ENCODE results near the gene KCNH5.

Gene KCNH5

DNA sequence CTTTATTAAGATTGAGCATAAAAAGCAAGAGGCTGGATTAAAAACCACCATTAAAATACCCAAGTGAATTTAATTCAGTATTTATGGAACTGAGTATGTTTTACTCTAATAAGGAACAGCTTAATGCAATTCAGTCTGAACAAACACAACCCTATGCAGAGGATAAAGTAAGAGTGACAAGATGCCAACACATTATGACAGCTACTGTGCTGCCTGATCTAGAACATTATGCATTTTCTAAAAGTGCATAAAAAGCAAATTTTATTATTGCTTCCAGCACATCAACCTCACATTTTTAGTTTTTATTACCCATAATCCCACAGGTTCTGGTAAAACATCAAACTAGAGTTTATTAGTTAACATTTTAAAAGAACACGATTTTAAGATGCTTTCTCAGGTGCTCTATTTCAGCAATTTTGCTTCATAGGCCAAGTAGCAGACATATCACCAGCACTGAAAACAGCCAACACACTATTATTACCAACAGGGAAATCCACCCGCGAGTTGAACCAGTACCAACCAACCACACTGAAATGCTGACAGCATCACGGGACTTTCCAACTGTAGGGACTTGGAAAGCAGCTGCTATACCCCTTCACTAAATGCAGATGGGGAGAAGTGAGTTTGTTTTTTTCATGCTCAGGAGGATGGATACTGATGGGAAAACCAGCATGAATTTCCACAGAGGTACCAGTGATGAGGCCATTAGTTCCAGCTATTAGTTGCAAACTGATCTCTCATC is 372.1 kb downstream of the KCNH5 start:
- no peak for DNase-seq (ENCODE audit: low read depth, low spot score)

DNA sequence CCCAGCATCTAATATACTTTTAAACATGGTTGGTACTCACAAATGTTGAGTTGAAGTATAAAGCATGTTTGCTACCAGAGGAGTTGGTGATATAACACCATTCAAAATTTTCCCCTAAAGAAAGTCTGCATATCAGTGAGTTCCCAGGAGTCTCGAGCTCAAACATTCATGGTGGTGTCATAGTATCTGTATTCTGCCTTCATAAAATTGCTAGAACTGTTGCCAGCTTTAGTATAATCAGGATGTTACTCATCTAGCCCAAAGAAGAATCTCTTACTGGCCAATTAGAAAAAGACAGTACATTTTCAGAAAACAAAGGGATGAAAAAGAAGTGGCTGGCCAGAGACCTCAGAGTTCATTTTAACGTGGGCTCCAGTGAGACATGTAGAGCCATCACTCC is 374.7 kb downstream of the KCNH5 start:
- DNase-seq (ENCODE audit: low read depth, low spot score): no peak

DNA sequence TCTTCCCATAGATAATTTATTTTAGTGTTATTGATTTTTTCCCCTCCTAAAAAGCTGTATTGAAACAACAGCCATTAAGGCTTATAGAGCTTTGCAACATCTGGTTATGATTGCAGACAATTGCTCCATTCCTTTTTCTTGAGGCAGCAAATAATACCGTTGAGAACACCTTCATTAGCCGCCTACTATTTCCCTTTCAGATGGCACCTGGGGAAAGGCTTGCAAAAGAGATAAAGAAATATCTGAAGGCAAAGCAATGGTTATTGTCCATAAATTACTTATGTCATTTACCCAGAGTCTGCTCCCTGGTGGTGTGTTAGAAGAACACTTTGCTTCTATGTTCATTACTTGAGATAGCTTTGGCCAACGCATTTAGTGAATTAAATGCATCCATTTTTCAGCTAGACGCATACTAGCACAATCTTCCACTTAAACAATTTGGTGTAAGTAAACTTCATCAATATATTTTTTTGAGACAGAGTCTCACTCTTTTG is 377.8 kb downstream of the KCNH5 start:
- DNase-seq (ENCODE audit: low read depth, low spot score): no peak

DNA sequence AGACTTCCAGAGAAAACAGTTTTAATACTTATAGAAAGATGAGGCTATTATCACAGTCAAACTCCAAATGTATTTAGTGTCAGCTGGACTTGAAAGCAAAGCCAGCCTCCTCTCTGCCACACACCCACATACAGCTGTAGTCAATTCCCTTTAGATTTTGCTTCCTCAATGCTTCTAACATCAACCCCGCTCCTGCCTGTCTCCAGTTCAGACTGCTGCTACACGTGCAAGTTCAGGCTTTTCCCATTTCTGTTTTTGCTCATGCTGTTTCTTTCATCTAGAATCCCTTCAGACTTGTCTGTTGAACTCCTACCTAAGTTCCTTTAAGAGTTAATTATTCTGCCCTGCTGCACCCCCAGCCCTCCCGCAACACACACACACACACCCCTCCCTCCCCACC is 380.0 kb downstream of the KCNH5 start:
- DNase-seq (ENCODE audit: low read depth, low spot score): no peak

DNA sequence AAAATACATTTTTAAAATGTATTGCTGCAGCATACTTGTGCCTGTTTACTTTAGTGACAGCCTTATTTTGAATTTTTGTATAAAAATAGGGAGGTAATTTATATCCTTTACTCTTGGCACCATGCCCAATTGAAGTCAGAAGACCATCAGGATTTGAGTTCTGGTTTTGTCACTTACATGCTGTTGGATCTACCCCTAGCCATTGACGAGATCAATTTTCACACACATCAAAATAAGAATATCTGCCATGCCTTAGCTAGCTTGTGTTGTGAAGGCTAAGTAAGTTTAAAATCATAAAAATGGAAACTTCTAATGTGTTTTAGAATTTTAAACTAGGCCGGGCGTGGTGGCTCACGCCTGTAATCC is 381.8 kb downstream of the KCNH5 start:
- DNase-seq (ENCODE audit: low read depth, low spot score): no peak

DNA sequence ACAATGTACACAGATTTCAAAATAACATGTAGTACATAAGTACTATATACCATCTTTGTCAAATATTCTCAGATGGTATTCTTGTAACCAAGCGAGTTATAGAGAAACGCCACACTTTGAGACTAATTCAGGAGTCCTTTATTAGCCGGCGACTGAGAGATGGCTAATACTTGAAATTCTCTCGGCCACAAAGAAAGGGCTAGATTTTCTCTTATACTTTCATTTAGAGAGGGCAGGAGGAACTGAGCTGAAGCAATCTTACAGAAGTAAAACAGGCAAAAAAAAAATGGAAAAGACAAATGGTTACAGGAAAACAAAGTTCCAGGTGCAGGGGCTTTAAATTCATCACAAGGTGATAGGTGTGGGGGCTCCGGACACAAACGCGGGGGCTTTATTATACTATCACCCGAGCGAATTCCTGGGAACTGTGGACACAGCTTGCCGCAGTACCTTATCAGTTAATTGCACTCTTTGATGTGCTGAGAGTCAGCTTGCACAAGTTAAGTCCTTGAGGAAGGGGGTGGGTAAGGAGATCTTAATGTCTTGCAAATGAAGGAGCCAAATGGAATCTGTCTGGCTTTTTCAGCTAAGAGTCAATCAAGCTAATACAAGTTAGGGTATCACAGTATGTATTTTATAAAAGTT is 382.3 kb downstream of the KCNH5 start:
- DNase-seq (ENCODE audit: low read depth, low spot score): peak; percentile 30

DNA sequence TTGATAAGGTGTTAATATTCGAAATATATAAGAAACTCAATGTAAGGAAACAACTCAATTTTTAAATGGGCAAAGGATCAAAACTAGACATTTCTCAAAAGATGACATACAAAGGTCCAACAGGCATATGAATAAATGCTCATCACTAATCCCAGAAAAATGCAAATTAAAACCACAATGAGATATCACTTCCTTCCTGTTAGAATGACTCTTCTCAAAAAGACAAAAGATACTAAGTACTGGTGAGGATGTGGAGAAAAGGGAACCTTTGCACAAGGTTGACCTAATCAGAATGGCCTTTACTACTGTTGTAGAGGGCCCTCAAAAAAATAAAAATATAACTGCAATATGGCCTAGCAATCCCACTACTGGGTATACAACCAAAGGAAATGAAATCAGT is 383.4 kb downstream of the KCNH5 start:
- no peak for DNase-seq (ENCODE audit: low read depth, low spot score)

DNA sequence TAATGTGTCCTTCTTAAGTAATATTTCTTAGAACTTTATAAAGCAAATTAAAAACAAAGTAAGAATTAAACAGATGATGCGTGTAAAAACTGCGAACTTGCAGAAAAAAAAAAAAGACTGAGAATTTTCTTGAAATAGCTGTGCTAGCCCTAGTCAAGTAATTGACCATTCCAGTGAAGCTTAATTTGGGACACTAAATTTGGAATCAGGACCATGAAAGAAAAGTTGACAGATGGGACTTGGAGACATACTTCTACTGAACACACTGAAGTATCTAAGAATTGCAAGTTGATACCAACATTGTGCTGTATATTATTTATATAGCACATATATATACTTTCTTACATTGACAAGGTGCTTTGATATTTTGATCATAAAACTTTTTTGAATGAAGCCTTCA is 386.6 kb downstream of the KCNH5 start:
- no peak for DNase-seq (ENCODE audit: low read depth, low spot score)

DNA sequence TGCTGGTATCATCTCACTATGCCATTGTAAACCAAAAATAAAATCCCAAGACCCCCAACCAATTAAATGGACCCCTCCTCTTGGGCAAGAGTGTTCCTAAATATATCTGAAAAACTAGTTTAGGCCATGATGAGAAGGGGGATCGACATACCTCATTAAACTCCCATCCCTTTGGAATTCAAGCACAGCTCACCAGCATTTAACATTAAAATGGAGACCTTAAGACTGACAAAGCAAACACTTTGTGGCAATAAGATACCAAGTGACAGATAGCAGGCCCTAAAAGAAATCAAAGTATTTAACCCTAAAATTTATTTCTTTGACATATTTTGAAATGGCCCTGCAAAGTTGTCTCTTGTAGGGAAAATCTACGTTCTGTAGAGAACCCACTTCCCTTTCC is 387.9 kb downstream of the KCNH5 start:
- DNase-seq (ENCODE audit: low read depth, low spot score): no peak

DNA sequence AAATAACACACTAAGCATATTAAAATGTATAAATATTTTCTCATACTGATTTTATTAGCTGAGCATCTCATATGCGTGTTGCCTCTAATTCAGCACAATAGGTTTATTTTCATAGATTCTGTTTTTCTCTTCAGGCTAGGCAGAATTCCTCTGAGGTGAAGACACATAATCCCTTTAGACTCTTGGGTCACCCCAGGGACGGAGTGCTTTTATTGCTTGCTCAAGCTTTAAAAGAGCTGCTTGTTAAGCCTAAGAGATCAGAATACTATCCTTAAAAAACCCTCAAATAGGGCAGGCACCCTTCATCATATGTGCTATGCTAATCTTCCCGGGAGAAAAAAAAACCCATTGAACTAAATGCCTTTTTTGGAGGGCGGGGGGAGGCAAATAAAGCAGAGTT is 390.1 kb downstream of the KCNH5 start:
- peak; percentile 12 for DNase-seq (ENCODE audit: low read depth, low spot score)

DNA sequence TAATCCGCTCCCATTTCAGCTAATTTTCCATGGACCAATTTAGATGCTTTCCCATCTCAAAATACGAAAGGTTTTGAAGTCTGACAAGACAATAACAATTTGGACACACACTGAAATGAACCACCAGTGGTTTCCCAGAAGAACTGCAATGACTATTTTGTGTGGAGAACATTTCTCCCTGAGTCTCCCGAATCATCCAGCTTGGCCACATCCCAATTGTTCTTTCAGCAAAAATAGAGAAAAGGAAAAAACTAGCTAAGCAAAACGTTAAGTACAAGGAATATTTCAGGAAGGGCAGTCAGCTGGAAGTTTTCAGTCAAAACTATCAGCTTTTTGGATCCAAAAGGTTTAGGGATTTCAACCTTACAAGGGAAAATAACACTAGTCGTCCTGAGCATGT is 390.6 kb downstream of the KCNH5 start:
- peak; percentile 36 for DNase-seq (ENCODE audit: low read depth, low spot score)

Data from astrocyte of the hippocampus (primary cell).